ENCODE results near the gene ATPAF2. TPM values are rescaled to one million over a fixed set of nuclear protein-coding genes. Genes with fewer than 3 reads are reported as not detected.
A peak's percentile ranks its signal among the peaks of the same experiment; 100 is the strongest.

Gene ATPAF2
- polyA plus RNA-seq, 1 donor: 24.8 TPM

DNA sequence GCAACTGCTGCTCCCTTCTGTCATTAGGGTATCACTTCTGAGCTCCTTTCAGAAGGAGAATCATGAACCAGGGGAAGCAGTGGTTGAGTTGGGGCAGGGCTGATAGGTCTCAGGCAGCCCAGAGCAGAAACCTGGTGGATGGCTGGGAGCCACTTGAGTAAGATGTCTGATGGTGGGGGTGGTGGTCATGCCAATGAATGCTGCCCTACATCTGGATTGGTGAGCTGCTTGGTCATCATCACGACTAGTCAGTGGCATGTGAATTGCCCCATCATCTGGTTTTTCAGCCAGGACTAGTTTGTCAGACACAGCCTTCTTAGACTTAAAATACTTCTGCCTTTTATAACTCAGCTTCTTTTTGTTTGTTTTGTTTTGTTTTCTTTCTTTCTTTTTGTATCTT is 2.8 kb upstream of the ATPAF2 start:
- Histone ChIP-seq H3K4me3 (ENCODE audit: low read length) (no peak overlapping the region), H3K27ac (ENCODE audit: low read length) (no peak overlapping the region), H3K36me3 (ENCODE audit: control insufficient read depth, insufficient read depth, low read length) (peaks cover 11% of the 10 kb centered on the region), H3K9me3 (ENCODE audit: control insufficient read depth, low read depth, low read length) (no peaks in the 10 kb centered on the region), H3K4me1 (ENCODE audit: control insufficient read depth, insufficient read depth, low read length) (peaks cover 14% of the 10 kb centered on the region), H3K27me3 (ENCODE audit: control insufficient read depth, insufficient read depth, low read length) (no peaks in the 10 kb centered on the region)
- no peak for DNase-seq
- no CpG with 5 or more reads among the region's 1 CpG for WGBS (ENCODE audit: insufficient coverage, low lambda C conversion rate)

GRCh38 chr17:18040261-18040858 is 1.4 kb upstream of the ATPAF2 start:
- Histone ChIP-seq H3K27me3 (ENCODE audit: control insufficient read depth, insufficient read depth, low read length) (no peaks in the 10 kb centered on the region), H3K4me1 (ENCODE audit: control insufficient read depth, insufficient read depth, low read length) (peaks cover 14% of the 10 kb centered on the region), H3K36me3 (ENCODE audit: control insufficient read depth, insufficient read depth, low read length) (peaks cover 4% of the 10 kb centered on the region), H3K4me3 (ENCODE audit: low read length) (peak overlapping the region; percentile 97), H3K27ac (ENCODE audit: low read length) (no peak overlapping the region), H3K9me3 (ENCODE audit: control insufficient read depth, low read depth, low read length) (no peaks in the 10 kb centered on the region)
- no peak for DNase-seq
- 60% methylated on average over 2 of the region's 6 CpGs for WGBS (ENCODE audit: insufficient coverage, low lambda C conversion rate)

DNA sequence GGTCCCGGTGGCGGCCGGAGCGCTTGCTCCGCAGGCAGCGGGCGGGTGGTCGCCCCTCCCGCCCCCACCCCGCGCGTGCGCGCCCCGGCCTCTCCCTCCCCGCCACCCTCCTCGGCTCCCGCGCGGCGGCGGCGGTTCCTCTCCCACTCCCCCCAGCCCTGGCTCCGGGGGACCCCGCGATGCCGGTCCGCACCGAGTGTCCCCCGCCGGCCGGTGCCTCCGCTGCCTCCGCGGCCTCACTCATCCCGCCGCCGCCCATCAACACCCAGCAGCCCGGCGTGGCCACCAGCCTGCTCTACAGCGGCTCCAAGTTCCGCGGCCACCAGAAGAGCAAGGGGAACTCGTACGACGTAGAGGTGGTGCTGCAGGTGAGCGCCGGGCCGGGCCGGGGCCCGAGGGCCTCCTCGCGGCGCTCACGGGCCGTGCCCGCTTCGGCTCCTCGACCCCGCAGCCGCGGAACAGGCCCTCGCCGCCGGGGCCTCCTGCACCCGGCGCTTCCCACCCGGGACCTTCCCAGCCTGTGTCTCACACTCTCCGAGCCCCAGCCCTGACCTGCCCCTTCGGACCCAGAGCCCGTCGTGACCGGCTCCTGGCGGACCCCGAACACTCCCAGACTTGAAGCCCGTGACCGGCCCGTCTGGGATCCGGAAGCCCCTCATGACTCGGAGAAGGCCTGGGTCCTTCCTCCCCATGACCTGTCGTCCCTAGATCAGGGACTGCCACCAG is 730 bp upstream of the ATPAF2 start:
- Histone ChIP-seq H3K27ac (ENCODE audit: low read length) (peak overlapping the region; percentile 38), H3K36me3 (ENCODE audit: control insufficient read depth, insufficient read depth, low read length) (peaks cover 4% of the 10 kb centered on the region), H3K4me1 (ENCODE audit: control insufficient read depth, insufficient read depth, low read length) (peaks cover 14% of the 10 kb centered on the region), H3K9me3 (ENCODE audit: control insufficient read depth, low read depth, low read length) (no peaks in the 10 kb centered on the region), H3K27me3 (ENCODE audit: control insufficient read depth, insufficient read depth, low read length) (no peaks in the 10 kb centered on the region), H3K4me3 (ENCODE audit: low read length) (peak overlapping the region; percentile 97)
- peak; percentile 19 to 43 for DNase-seq
- WGBS (ENCODE audit: insufficient coverage, low lambda C conversion rate): no CpG with 5 or more reads among the region's 81 CpGs

DNA sequence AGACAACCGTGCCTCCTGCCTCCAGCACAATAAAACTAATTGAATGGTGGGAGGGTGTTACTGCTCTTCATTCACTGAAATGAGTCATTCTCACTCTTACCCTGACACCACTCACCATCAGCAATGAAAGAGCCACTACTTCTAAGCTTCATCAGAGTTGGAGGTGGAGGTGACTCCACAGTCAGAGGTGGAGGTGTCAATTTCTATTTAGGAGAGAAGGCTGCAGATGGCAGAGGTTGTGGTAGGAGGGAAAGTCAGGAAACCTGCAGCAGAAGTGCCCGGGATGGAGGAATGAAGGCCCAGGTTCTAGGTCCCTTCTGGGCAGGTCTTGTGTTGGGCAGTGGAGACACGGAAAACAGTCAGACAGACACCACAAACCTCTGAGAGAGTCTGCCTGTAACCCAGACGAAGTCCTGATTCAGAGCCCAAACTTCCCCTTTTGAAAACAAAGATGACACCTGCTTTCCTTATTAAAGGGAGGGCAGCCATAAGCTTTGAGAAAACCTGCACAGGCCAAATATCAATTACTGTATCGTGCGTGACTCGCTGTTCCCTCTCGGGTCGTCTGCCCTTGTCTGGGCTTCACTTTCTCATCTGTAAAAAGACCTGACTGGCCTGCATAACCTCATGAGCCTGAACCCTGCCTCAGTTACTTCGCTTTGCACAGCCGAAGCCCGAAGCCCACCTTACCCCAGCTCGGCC is 668 bp downstream of the ATPAF2 start:
- H3K4me3 ChIP-seq (ENCODE audit: low read length): peak overlapping the region; percentile 97
- H3K9me3 ChIP-seq (ENCODE audit: control insufficient read depth, low read depth, low read length): no peaks in the 10 kb centered on the region
- peak in 1 of 2 donors; percentile 16 for DNase-seq
- H3K4me1 ChIP-seq (ENCODE audit: control insufficient read depth, insufficient read depth, low read length): peaks cover 14% of the 10 kb centered on the region
- peak overlapping the region; percentile 71 for H3K27ac ChIP-seq (ENCODE audit: low read length)
- no peaks in the 10 kb centered on the region for H3K27me3 ChIP-seq (ENCODE audit: control insufficient read depth, insufficient read depth, low read length)
- no CpG with 5 or more reads among the region's 13 CpGs for WGBS (ENCODE audit: insufficient coverage, low lambda C conversion rate)
- H3K36me3 ChIP-seq (ENCODE audit: control insufficient read depth, insufficient read depth, low read length): no peaks in the 10 kb centered on the region

GRCh38 chr17:18037486-18037885 is 1.5 kb downstream of the ATPAF2 start:
- 86% methylated on average over 2 of the region's 6 CpGs for WGBS (ENCODE audit: insufficient coverage, low lambda C conversion rate)
- Histone ChIP-seq H3K9me3 (ENCODE audit: control insufficient read depth, low read depth, low read length) (no peaks in the 10 kb centered on the region), H3K27ac (ENCODE audit: low read length) (no peak overlapping the region), H3K4me1 (ENCODE audit: control insufficient read depth, insufficient read depth, low read length) (peaks cover 14% of the 10 kb centered on the region), H3K27me3 (ENCODE audit: control insufficient read depth, insufficient read depth, low read length) (no peaks in the 10 kb centered on the region), H3K36me3 (ENCODE audit: control insufficient read depth, insufficient read depth, low read length) (no peaks in the 10 kb centered on the region), H3K4me3 (ENCODE audit: low read length) (no peak overlapping the region)
- DNase-seq: no peak

GRCh38 chr17:18035704-18036103 is 3.3 kb downstream of the ATPAF2 start:
- Histone ChIP-seq H3K27ac (ENCODE audit: low read length) (no peak overlapping the region), H3K36me3 (ENCODE audit: control insufficient read depth, insufficient read depth, low read length) (no peaks in the 10 kb centered on the region), H3K4me1 (ENCODE audit: control insufficient read depth, insufficient read depth, low read length) (peaks cover 11% of the 10 kb centered on the region), H3K4me3 (ENCODE audit: low read length) (no peak overlapping the region), H3K27me3 (ENCODE audit: control insufficient read depth, insufficient read depth, low read length) (no peaks in the 10 kb centered on the region), H3K9me3 (ENCODE audit: control insufficient read depth, low read depth, low read length) (no peaks in the 10 kb centered on the region)
- no CpG with 5 or more reads among the region's 2 CpGs for WGBS (ENCODE audit: insufficient coverage, low lambda C conversion rate)
- DNase-seq: no peak

DNA sequence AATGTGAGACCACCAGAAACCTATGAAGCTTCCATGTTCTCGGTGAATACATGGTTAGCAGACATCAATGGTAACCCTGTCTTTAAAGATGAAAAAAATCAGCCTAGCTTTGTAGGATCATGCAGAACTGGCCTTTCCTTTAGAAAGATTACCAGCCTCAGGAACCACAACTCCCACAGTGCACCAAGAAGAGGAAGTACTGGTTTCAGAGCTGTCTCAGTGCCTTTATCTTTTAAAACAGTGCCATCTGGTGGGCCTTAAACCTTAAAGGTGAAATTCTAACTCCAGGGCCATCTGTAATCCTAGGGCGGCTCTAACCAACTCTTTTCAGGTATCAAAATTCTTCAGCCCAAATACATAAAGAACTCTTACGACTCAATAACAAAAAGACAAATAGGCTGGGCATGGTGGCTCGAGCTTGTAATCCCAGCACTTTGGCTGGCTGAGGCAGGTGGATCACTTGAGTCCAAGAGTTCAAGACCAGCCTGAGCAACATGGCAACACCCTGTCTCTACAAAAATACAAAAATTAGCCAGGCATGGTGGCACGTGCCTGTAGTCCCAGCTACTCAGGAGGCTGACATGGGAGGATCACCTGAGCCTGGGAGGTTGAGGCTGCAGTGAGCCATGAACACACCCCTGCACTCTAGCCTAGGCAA is 5.4 kb downstream of the ATPAF2 start:
- Histone ChIP-seq H3K27me3 (ENCODE audit: control insufficient read depth, insufficient read depth, low read length) (no peaks in the 10 kb centered on the region), H3K27ac (ENCODE audit: low read length) (no peak overlapping the region), H3K36me3 (ENCODE audit: control insufficient read depth, insufficient read depth, low read length) (no peaks in the 10 kb centered on the region), H3K4me3 (ENCODE audit: low read length) (no peak overlapping the region), H3K4me1 (ENCODE audit: control insufficient read depth, insufficient read depth, low read length) (peaks cover 5% of the 10 kb centered on the region), H3K9me3 (ENCODE audit: control insufficient read depth, low read depth, low read length) (no peaks in the 10 kb centered on the region)
- peak; percentile 68 to 70 for DNase-seq
- no CpG with 5 or more reads among the region's 5 CpGs for WGBS (ENCODE audit: insufficient coverage, low lambda C conversion rate)

DNA sequence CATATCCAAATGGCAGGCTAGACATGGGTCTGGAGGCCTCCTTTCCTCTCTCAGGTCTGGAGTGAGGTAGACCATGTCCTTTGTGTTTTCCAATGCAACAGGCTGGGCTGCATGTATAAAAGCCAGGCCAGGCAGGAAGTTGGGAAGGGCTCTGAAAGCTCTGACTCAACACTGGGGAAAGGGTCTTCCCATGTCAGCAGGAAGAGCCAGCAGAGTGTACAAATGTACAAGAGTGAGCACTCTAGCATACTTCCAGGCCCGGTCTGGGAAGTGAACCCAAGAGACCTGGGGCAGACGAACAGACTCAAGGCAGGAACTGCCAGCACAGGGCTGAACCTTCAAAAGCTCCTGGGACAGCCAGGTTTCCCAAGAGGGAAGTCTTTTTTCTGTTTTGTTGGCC is 7.0 kb downstream of the ATPAF2 start:
- no peaks in the 10 kb centered on the region for H3K9me3 ChIP-seq (ENCODE audit: control insufficient read depth, low read depth, low read length)
- WGBS (ENCODE audit: insufficient coverage, low lambda C conversion rate): no CpG with 5 or more reads among the region's 2 CpGs
- no peaks in the 10 kb centered on the region for H3K4me1 ChIP-seq (ENCODE audit: control insufficient read depth, insufficient read depth, low read length)
- H3K27me3 ChIP-seq (ENCODE audit: control insufficient read depth, insufficient read depth, low read length): no peaks in the 10 kb centered on the region
- H3K36me3 ChIP-seq (ENCODE audit: control insufficient read depth, insufficient read depth, low read length): peaks cover 11% of the 10 kb centered on the region
- no peak overlapping the region for H3K27ac ChIP-seq (ENCODE audit: low read length)
- H3K4me3 ChIP-seq (ENCODE audit: low read length): no peak overlapping the region
- DNase-seq: no peak

DNA sequence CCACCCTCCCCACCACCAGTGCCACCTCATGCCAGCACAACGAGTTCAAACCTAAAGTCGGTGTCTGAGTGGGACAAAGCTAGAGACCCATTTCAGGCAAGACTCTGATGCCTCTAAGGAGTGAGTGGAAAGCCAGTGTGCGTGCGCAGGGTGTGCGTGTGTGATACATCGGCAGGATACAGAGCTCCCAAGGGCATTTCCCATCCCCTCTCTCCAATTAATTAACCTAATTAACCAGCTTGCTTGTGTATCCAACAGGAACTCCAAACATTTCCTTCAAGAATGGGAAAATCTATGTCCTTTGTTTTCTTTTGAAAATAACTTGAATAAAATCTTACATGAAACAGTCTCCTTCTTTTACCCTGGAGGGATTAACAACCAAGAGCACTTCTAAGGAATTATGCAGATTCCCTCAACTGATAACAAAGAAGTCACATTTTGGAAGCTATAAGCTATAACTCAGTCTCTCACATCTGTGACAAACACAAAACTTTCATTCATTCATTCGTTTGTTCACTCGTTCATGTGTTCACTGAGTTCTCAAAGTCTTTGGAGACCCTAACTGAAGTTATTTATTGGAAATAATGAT is 9.9 kb downstream of the ATPAF2 start:
- Histone ChIP-seq H3K27me3 (ENCODE audit: control insufficient read depth, insufficient read depth, low read length) (no peaks in the 10 kb centered on the region), H3K4me3 (ENCODE audit: low read length) (no peak overlapping the region), H3K9me3 (ENCODE audit: control insufficient read depth, low read depth, low read length) (no peaks in the 10 kb centered on the region), H3K27ac (ENCODE audit: low read length) (no peak overlapping the region), H3K4me1 (ENCODE audit: control insufficient read depth, insufficient read depth, low read length) (no peaks in the 10 kb centered on the region), H3K36me3 (ENCODE audit: control insufficient read depth, insufficient read depth, low read length) (peaks cover 24% of the 10 kb centered on the region)
- 100% methylated on average over 2 of the region's 8 CpGs for WGBS (ENCODE audit: insufficient coverage, low lambda C conversion rate)
- no peak for DNase-seq
